Measurements from ENCODE around the gene DENND6B. TPM values are rescaled to one million over a fixed set of nuclear protein-coding genes. Genes with fewer than 3 reads are reported as not detected.

DENND6B gene
- total RNA-seq, 2 donors from 2014 or later = 0.85 to 1.0 TPM

- Histone ChIP-seq H3K36me3 (peaks cover 12% of the 10 kb centered on the region), H3K27me3 (no peaks in the 10 kb centered on the region), H3K4me1 (peaks cover 0 to 30% of the 10 kb centered on the region in 2 donors), H3K9me3 (no peaks in the 10 kb centered on the region), H3K4me3 (no peak overlapping the region), H3K27ac (no peak overlapping the region)
- no peak for DNase-seq (ENCODE audit: low spot score)
- TF ChIP-seq CTCF (IDR thresholded peaks at IDR 0.05) = no peak
These were observed 36.5 kb upstream of the DENND6B start for GRCh38 chr22:50363166-50363802.

GRCh38 chr22:50361688-50362087 lies 34.9 kb upstream of the DENND6B start:
- TF ChIP-seq CTCF (IDR thresholded peaks at IDR 0.05) = no peak
- Histone ChIP-seq H3K9me3 (no peaks in the 10 kb centered on the region), H3K4me3 (no peak overlapping the region), H3K36me3 (peaks cover 12% of the 10 kb centered on the region), H3K4me1 (peaks cover 0 to 29% of the 10 kb centered on the region in 2 donors), H3K27me3 (no peaks in the 10 kb centered on the region), H3K27ac (no peak overlapping the region)
- no peak for DNase-seq (ENCODE audit: low spot score)

- Histone ChIP-seq H3K27ac (no peak overlapping the region), H3K4me1 (peaks cover 0 to 24% of the 10 kb centered on the region in 2 donors)
These were observed 34.4 kb upstream of the DENND6B start for GRCh38 chr22:50361222-50361621.

GRCh38 chr22:50360578-50360977 lies 33.8 kb upstream of the DENND6B start:
- Histone ChIP-seq H3K4me1 (peaks cover 0 to 18% of the 10 kb centered on the region in 2 donors), H3K4me3 (no peak overlapping the region), H3K36me3 (peaks cover 12% of the 10 kb centered on the region), H3K27ac (no peak overlapping the region), H3K27me3 (no peaks in the 10 kb centered on the region), H3K9me3 (no peaks in the 10 kb centered on the region)
- DNase-seq (ENCODE audit: low spot score) = no peak
- no peak for TF ChIP-seq CTCF (IDR thresholded peaks at IDR 0.05)

More at GRCh38 chr22:50361222-50361621, 34.4 kb upstream of the DENND6B start:
- no peaks in the 10 kb centered on the region for H3K9me3 ChIP-seq
- peaks cover 12% of the 10 kb centered on the region for H3K36me3 ChIP-seq
- no peaks in the 10 kb centered on the region for H3K27me3 ChIP-seq
- DNase-seq (ENCODE audit: low spot score) = no peak
- no peak overlapping the region for H3K4me3 ChIP-seq
- TF ChIP-seq CTCF (IDR thresholded peaks at IDR 0.05) = no peak

GRCh38 chr22:50357756-50358155 lies 30.9 kb upstream of the DENND6B start:
- Histone ChIP-seq H3K9me3 (no peaks in the 10 kb centered on the region), H3K4me1 (peaks cover 0 to 16% of the 10 kb centered on the region in 2 donors), H3K4me3 (no peak overlapping the region), H3K27me3 (no peaks in the 10 kb centered on the region), H3K27ac (no peak overlapping the region), H3K36me3 (peaks cover 12% of the 10 kb centered on the region)
- TF ChIP-seq CTCF (IDR thresholded peaks at IDR 0.05) = no peak
- no peak for DNase-seq (ENCODE audit: low spot score)

GRCh38 chr22:50357222-50357621 lies 30.4 kb upstream of the DENND6B start:
- peaks cover 12% of the 10 kb centered on the region for H3K36me3 ChIP-seq
- TF ChIP-seq CTCF (IDR thresholded peaks at IDR 0.05) = no peak
- H3K9me3 ChIP-seq = no peaks in the 10 kb centered on the region
- H3K4me1 ChIP-seq = peaks cover 0 to 16% of the 10 kb centered on the region in 2 donors
- H3K27ac ChIP-seq = no peak overlapping the region
- DNase-seq (ENCODE audit: low spot score) = no peak
- no peaks in the 10 kb centered on the region for H3K27me3 ChIP-seq
- H3K4me3 ChIP-seq = no peak overlapping the region

Data from right atrium auricular region (tissue), 2 donors.